Kidney (tissue), 14 donors: Measurements from ENCODE around the gene KCNK1. TPM values are rescaled to one million over a fixed set of nuclear protein-coding genes. Genes with fewer than 3 reads are reported as not detected.

Experiments
- DNase-seq, 5 donors: peaks; one replicate each; pipeline ENCODE4 v3.0.0-alpha.2; 2013 to 2020
- FAIRE-seq: peaks from 2 replicates; lab custom pipeline; 2012; peaks lifted over from hg19 to GRCh38; lab: Jason Lieb, UNC
- H3K27ac ChIP-seq, 2 donors: one replicate each; pipeline ENCODE4 v1.7.0; 2013; ENCODE audit warnings: low read depth in 2 of 2, low read length in 2 of 2, inconsistent platforms in 1 of 2
- H3K27me3 ChIP-seq: one replicate; pipeline ENCODE4 v1.7.1; 2013; ENCODE audit warnings: low read length, inconsistent platforms; ENCODE audit not compliant: control insufficient read depth, insufficient read depth
- H3K36me3 ChIP-seq, 3 donors: one replicate each; pipeline versions ENCODE4 v1.7.0 to v1.7.1; 2013; ENCODE audit warnings: low read length in 3 of 3, control low read depth in 1 of 3, inconsistent platforms in 1 of 3; ENCODE audit not compliant: insufficient read depth in 3 of 3, control insufficient read depth in 2 of 3
- H3K4me1 ChIP-seq, 3 donors: one replicate each; pipeline versions ENCODE4 v1.7.0 to v1.7.1; 2013; ENCODE audit warnings: low read length in 3 of 3, inconsistent platforms in 1 of 3, low read depth in 1 of 3; ENCODE audit not compliant: control insufficient read depth in 2 of 3, insufficient read depth in 2 of 3
- H3K4me3 ChIP-seq, 3 donors: one replicate each; pipeline versions ENCODE4 v1.7.0 to v1.8.1; 2013; ENCODE audit warnings: low read length in 3 of 3, control low read depth in 1 of 3, inconsistent platforms in 1 of 3
- H3K9ac ChIP-seq, 3 donors: one replicate each; pipeline versions ENCODE4 v1.7.0 to v1.7.1; 2013; ENCODE audit warnings: low read length in 3 of 3, control low read depth in 1 of 3, inconsistent platforms in 1 of 3
- H3K9me3 ChIP-seq, 3 donors: one replicate each; pipeline versions ENCODE4 v1.7.0 to v1.7.1; 2013; ENCODE audit warnings: low read length in 3 of 3, control low read depth in 1 of 3, inconsistent platforms in 1 of 3; ENCODE audit not compliant: control insufficient read depth in 2 of 3, insufficient read depth in 1 of 3
- intact Hi-C: fragments of 100-400 bp; cut with DNase I; formaldehyde crosslinking; loops from one replicate; pipeline ENCODE4 v1.11.1; 2022
- polyA plus RNA-seq: library from polyadenylated mRNA; stranded (reverse); fragments of 350-450 nt; fragmentation: Illumina TruSeq; extraction: RNeasy Lipid Tissue Mini Kit (QIAGEN cat#74804); gene quantifications from one replicate; pipeline ENCODE4 v1.2.3, GENCODE V29; 2014; ENCODE audit warnings: low read depth, low replicate concordance; ENCODE audit not compliant: insufficient read depth
- total RNA-seq: library from RNA; stranded (reverse); fragmentation: NEBNext Ultra II Directional; extraction: Animal tissue kit (Norgen Biotek cat#: 25700); gene quantifications from one replicate; pipeline ENCODE4 v1.2.1, GENCODE V29; 2021
- TF ChIP-seq, protein P1 (sequence below): IDR thresholded peaks from 3 replicates; pipeline ENCODE4 v1.5.1; 2012; ENCODE audit warnings: mild to moderate bottlenecking, moderate library complexity, borderline replicate concordance; ENCODE audit not compliant: insufficient read depth; ENCODE audit errors: extremely low read depth
- donor health status: control.
- donor health status: control.
- donor health status: control.
- donor health status: control.
- donor health status: control.
- donor health status: DM: yes; HTN: yes; CAD: no.
- donor health status: Normal renal cell carcinoma (clear cell type).

Gene KCNK1
- total and polyA plus RNA-seq, 2 donors from 2014 or later = 10.0 to 10.7 TPM

DNA sequence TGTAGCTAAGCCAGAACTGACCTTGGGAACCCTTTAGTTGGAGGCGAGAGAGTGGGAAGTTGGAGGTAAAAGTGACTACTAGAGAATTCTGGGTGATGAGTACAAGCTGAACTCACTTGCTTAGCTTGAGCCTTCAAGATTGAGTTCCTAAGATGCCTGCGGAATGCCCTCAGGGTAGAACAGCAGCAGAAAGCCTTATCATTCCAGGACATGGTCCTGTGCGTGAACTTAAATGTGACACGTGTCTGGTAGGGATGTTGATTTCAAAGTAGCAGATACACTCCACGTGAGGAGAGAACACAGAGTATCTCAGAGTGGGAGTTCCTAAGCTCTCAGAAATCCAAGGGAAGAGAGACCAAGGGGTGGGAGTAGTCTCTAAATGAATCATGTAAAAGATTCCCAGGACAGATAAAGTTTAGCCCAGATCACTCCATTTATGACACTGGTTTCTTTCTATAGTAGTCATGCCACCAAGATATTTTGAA lies 60.1 kb downstream of the KCNK1 start:
- Histone ChIP-seq H3K9me3 (no peaks in the 10 kb centered on the region), H3K4me1 (peaks cover 0 to 13% (median 12%) of the 10 kb centered on the region in 3 donors), H3K36me3 (no peaks in the 10 kb centered on the region), H3K27ac (peak overlapping the region; percentile 84 to 86), H3K27me3 (no peaks in the 10 kb centered on the region), H3K9ac (peak overlapping the region in 1 of 3 donors; percentile 15), H3K4me3 (peak overlapping the region in 2 of 3 donors; percentile 12 to 53)
- DNase-seq (no peak), FAIRE-seq (no peak)
- TF ChIP-seq, protein P1, sequence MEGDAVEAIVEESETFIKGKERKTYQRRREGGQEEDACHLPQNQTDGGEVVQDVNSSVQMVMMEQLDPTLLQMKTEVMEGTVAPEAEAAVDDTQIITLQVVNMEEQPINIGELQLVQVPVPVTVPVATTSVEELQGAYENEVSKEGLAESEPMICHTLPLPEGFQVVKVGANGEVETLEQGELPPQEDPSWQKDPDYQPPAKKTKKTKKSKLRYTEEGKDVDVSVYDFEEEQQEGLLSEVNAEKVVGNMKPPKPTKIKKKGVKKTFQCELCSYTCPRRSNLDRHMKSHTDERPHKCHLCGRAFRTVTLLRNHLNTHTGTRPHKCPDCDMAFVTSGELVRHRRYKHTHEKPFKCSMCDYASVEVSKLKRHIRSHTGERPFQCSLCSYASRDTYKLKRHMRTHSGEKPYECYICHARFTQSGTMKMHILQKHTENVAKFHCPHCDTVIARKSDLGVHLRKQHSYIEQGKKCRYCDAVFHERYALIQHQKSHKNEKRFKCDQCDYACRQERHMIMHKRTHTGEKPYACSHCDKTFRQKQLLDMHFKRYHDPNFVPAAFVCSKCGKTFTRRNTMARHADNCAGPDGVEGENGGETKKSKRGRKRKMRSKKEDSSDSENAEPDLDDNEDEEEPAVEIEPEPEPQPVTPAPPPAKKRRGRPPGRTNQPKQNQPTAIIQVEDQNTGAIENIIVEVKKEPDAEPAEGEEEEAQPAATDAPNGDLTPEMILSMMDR = no peak
- intact Hi-C loops = no loop called here

DNA sequence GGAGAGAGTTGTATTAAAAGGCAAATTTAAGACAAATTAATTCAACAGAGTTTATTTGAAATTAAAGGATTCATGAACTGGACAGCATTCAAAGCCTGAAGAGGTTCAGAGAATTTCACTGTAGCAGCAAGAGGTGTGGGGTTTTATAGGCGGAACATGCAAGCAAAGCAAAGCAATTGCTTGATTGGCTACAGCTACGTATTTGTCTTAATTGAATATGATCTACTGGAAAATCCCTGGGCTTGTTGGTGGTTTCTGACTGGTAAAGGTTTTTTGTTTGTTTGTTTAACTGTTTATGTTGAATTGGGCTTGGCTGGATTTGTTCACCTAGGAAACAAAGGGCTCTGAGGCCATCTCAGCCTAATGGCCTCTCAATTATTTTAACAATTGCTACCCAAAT lies 61.5 kb downstream of the KCNK1 start:
- H3K27me3 ChIP-seq = no peaks in the 10 kb centered on the region
- H3K27ac ChIP-seq = no peak overlapping the region
- no peak overlapping the region for H3K4me3 ChIP-seq
- intact Hi-C loops = no loop called here
- DNase-seq = no peak
- no peak for FAIRE-seq
- H3K9me3 ChIP-seq = no peaks in the 10 kb centered on the region
- no peak overlapping the region for H3K9ac ChIP-seq
- peaks cover 0 to 13% (median 9%) of the 10 kb centered on the region in 3 donors for H3K4me1 ChIP-seq
- H3K36me3 ChIP-seq = no peaks in the 10 kb centered on the region
- TF ChIP-seq, protein P1 = no peak

DNA sequence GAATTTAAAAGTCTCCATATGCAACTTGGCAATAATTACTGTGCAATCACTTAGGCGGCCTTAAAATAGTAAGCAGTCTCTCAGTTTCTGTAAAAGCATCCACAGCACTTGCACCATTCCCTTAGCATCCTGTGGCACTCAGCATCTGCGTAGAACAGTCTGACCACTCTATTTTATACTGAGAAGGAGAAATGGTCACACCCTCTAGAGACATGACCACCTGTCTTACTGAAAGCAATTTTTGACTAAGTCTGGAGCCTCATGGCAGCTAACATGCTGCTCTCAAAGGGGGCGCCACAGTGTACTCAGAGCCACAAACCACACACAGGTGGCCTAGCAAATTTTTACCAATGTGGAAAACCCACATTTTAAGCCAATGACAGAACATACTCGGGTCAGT lies 62.0 kb downstream of the KCNK1 start:
- no peak overlapping the region for H3K27ac ChIP-seq
- H3K27me3 ChIP-seq = no peaks in the 10 kb centered on the region
- H3K36me3 ChIP-seq = no peaks in the 10 kb centered on the region
- no peak overlapping the region for H3K9ac ChIP-seq
- H3K4me3 ChIP-seq = no peak overlapping the region
- TF ChIP-seq, protein P1 = no peak
- no peaks in the 10 kb centered on the region for H3K9me3 ChIP-seq
- peaks cover 0 to 13% (median 9%) of the 10 kb centered on the region in 3 donors for H3K4me1 ChIP-seq
- intact Hi-C loops = no loop called here
- FAIRE-seq = no peak
- DNase-seq = no peak
